ENCODE results near the gene MED14. TPM values are rescaled to one million over a fixed set of nuclear protein-coding genes. Genes with fewer than 3 reads are reported as not detected.

The MED14 gene
- total and polyA plus RNA-seq, 10 donors = 6.9 to 63.9 (median 47.0) TPM

- Histone ChIP-seq H3K4me3 (no peak overlapping the region), H3K4me1 (no peaks in the 10 kb centered on the region), H3K9me3 (peaks cover 0 to 8% (median 0%) of the 10 kb centered on the region in 8 donors), H3K27ac (no peak overlapping the region), H3K27me3 (replicated peaks in 1 of 7) (no peaks in the 10 kb centered on the region), H3K36me3 (peaks cover 0 to 56% (median 34%) of the 10 kb centered on the region in 6 donors)
- WGBS, 5 donors = 91 to 100% (median 95%) methylated on average over 1 to 4 of the region's 4 CpGs
- TF ChIP-seq POLR2A (IDR thresholded peaks at IDR 0.05) (no peak), POLR2AphosphoS5 (IDR thresholded peaks at IDR 0.05) (no peak), CTCF (IDR thresholded peaks at IDR 0.05 in 8 of 11, conservative IDR thresholded peaks at IDR 0.05 in 3 of 11) (no peak)
- intact Hi-C loops (cut with DNase I; ENCODE audit: low total_unique reads) = no loop called here
- DNase-seq = no peak
Observed at GRCh38 chrX:40625294-40625693, 110.0 kb downstream of the MED14 start.

GRCh38 chrX:40623665-40624064, 111.7 kb downstream of the MED14 start:
- Histone ChIP-seq H3K27me3 (replicated peaks in 1 of 7) (no peaks in the 10 kb centered on the region), H3K9me3 (peaks cover 0 to 8% (median 0%) of the 10 kb centered on the region in 8 donors), H3K36me3 (peaks cover 0 to 40% (median 17%) of the 10 kb centered on the region in 6 donors), H3K27ac (no peak overlapping the region), H3K4me1 (no peaks in the 10 kb centered on the region), H3K4me3 (no peak overlapping the region)
- WGBS, 5 donors = 89 to 98% (median 94%) methylated on average over 28 to 32 of the region's 32 CpGs
- intact Hi-C loops (cut with DNase I; ENCODE audit: low total_unique reads) = no loop called here
- no peak for TF ChIP-seq CTCF (IDR thresholded peaks at IDR 0.05 in 8 of 11, conservative IDR thresholded peaks at IDR 0.05 in 3 of 11)
- TF ChIP-seq POLR2A (IDR thresholded peaks at IDR 0.05) = no peak
- TF ChIP-seq POLR2AphosphoS5 (IDR thresholded peaks at IDR 0.05) = no peak
- DNase-seq = no peak

GRCh38 chrX:40623139-40623536, 112.2 kb downstream of the MED14 start, which contains the start of gene MPC1L:
MPC1L (plus strand) TSS chrX:40623428; CDS start chrX:40623566, 138 bp downstream.
- H3K27me3 ChIP-seq (replicated peaks in 1 of 7) = no peaks in the 10 kb centered on the region
- DNase-seq = no peak
- H3K36me3 ChIP-seq = peaks cover 0 to 34% (median 12%) of the 10 kb centered on the region in 6 donors
- H3K27ac ChIP-seq = no peak within 1 kb of the TSS
- no peak within 1 kb of the TSS for H3K4me3 ChIP-seq
- no peaks in the 10 kb centered on the region for H3K4me1 ChIP-seq
- TF ChIP-seq POLR2A (IDR thresholded peaks at IDR 0.05) (no peak), CTCF (IDR thresholded peaks at IDR 0.05 in 8 of 11, conservative IDR thresholded peaks at IDR 0.05 in 3 of 11) (no peak), POLR2AphosphoS5 (IDR thresholded peaks at IDR 0.05) (no peak)
- H3K9me3 ChIP-seq = peaks cover 0 to 8% (median 0%) of the 10 kb centered on the region in 8 donors
- 90 to 99% (median 95%) methylated on average over 16 to 38 of the region's 38 CpGs for WGBS, 5 donors
- intact Hi-C loops (cut with DNase I; ENCODE audit: low total_unique reads) = no loop called here

- intact Hi-C loops (cut with DNase I; ENCODE audit: low total_unique reads) = no loop called here
- no peaks in the 10 kb centered on the region for H3K4me1 ChIP-seq
- no peak overlapping the region for H3K27ac ChIP-seq
- H3K4me3 ChIP-seq = no peak overlapping the region
- TF ChIP-seq CTCF (IDR thresholded peaks at IDR 0.05 in 8 of 11, conservative IDR thresholded peaks at IDR 0.05 in 3 of 11) = no peak
- TF ChIP-seq POLR2AphosphoS5 (IDR thresholded peaks at IDR 0.05) = no peak
- no peak for TF ChIP-seq POLR2A (IDR thresholded peaks at IDR 0.05)
- WGBS, 5 donors = 76 to 87% (median 87%) methylated on average over 9 to 18 of the region's 18 CpGs
- H3K36me3 ChIP-seq = peaks cover 0 to 29% (median 7%) of the 10 kb centered on the region in 6 donors
- peaks cover 0 to 8% (median 0%) of the 10 kb centered on the region in 8 donors for H3K9me3 ChIP-seq
- no peak for DNase-seq
- H3K27me3 ChIP-seq (replicated peaks in 1 of 7) = no peaks in the 10 kb centered on the region
Observed at GRCh38 chrX:40622479-40623138, 112.7 kb downstream of the MED14 start.

All from spleen (tissue), 11 donors.